ENCODE measurements around the gene ACR. TPM values are rescaled to one million over a fixed set of nuclear protein-coding genes. Genes with fewer than 3 reads are reported as not detected.

Gene ACR
- not detected in 2 replicates for total RNA-seq

DNA sequence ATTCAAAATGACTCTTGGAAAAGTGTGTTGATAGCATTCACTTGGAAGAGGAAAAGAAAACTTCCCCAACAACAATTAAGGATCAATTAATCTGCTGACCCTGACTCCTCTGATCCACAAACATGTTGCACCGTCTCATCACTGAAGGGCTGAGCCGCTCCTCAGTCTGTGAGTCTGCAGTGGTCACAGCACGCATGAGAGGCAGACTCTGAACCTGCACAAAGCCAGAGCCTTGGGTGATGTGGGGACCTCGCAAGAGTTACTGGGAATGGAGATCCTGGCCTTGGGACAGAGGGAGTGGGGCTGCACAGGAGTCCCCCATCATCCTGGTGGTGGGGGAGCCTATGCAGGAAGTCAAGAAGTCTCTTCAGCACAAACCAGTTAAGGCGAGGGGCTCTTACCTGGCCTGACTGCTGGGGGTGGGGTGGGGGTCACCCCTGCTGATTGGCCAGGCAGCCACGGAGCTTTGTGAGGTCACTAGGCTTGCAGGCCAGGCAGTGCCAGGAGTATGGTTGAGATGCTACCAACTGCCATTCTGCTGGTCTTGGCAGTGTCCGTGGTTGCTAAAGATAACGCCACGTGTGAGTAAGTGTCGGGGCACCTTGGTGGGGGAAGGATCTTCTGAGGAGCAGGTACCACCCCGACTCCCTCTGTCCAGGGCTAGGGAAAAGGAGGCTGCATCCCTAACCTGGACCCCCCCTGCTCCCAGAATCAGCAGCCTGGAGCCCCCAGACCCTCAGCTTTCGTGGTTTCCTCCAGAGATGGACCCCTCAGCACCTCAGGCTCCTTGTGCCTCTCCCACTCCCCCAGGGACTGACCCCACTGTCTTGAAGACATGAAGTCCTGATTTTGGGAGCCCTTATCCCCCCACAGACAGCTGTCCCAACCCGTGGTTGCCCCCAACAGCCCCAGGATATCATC lies at the start of gene ACR:
TSS of gene ACR (plus strand) at position 477 of the 921 bp plus-strand sequence. CDS start at position 509, 32 bp downstream.

DNA sequence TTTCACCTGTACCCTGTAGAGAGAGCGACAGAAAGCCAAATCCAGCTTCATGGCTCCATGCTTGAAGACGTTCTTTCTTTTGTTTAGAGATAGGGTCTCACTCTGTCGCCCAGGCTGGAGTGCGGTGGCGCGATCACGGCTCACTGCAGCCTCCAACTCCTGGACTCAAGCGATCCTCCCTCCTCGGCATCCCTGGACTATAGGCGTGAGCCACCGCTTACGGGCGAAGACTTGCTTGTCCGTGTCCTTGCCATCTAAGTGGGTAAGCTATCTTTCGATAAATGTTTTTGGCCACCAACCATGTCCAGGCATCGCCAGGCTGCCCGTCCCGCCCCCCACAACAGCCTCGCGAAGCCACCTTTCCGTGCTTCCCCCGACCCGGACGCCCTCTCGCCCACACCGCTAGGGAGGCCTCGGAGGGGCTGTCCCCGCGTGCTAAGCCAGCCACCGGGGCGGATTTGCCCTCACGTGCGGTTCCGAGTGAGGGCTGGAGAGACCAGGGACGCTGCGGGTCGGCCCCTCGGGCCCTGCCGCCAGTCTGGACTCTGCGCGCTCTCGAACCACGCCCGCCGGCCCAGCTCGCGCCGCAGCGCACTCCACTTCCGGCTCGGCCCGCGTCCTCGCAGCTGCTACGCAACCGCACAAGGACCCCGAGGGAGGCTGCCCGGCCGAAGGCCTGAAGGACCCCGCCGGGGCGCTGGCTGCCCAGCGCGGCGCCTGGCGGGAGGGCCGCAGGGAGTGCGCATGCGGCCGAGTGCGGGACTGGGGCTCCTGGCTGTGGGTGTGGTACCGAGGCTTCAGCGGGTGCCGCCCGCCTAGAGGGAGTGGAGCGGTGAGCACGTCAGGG lies 45.3 kb downstream of the ACR start, which contains the start of gene RABL2B:
TSS of gene RABL2B (minus strand) at position 604 of the 847 bp plus-strand sequence. CDS start 1,342 bp downstream, outside the sequence.

Small RNA genes within 50 kb of the gene (small RNA-seq; reads per million reads assigned to genes)
- not detected for gene RNU6-409P (ENCODE audit: low replicate concordance)

Other genes with a start within 250 kb of the ACR start
- gene LMF2, start 230.5 kb upstream of the ACR start, total RNA-seq = 60.6 and 130 TPM in 2 replicates
- 24.9 and 75.3 TPM in 2 replicates for gene NCAPH2, start 230.0 kb upstream of the ACR start, total RNA-seq
- gene SCO2, start 212.6 kb upstream of the ACR start, total RNA-seq = 3.7 and 4.9 TPM in 2 replicates
- gene TYMP, start 208.2 kb upstream of the ACR start, total RNA-seq = 34.4 and 236 TPM in 2 replicates
- gene KLHDC7B, start 192.3 kb upstream of the ACR start, total RNA-seq = 5.3 TPM in 1 of 2 replicates, not detected in the other
- not detected in 2 replicates for gene SYCE3, start 175.3 kb upstream of the ACR start, total RNA-seq
- gene CPT1B, start 159.8 kb upstream of the ACR start, total RNA-seq = 3.9 and 9.8 TPM in 2 replicates
- 26.9 and 44.6 TPM in 2 replicates for gene CHKB, start 155.4 kb upstream of the ACR start, total RNA-seq
- 0.14 and 1.5 TPM in 2 replicates for gene MAPK8IP2, start 137.4 kb upstream of the ACR start, total RNA-seq
- gene ARSA, start 110.1 kb upstream of the ACR start, total RNA-seq = 27.3 and 38.1 TPM in 2 replicates
- gene SHANK3, start 65.4 kb upstream of the ACR start, total RNA-seq = 1.1 TPM in 2 replicates
- gene RABL2B, start 45.4 kb downstream of the ACR start, total RNA-seq = 18.2 and 24.6 TPM in 2 replicates